Heart right ventricle (tissue), 16 donors: ENCODE measurements around the gene LRRC46. TPM values are rescaled to one million over a fixed set of nuclear protein-coding genes. Genes with fewer than 3 reads are reported as not detected.

ENCODE experiments used
- ATAC-seq, 8 donors: fragments of 200-7000 bp; cut with Tn5 transposase; one replicate each; pipeline ENCODE4 v1.9.1; 2020; ENCODE audit warnings: mild to moderate bottlenecking in 8 of 8, moderate library complexity in 8 of 8, moderate number of reproducible peaks in 1 of 8
- DNase-seq, 2 donors: peaks; one replicate each; pipeline ENCODE4 v3.0.0-alpha.2; 2020
- H3K27ac ChIP-seq, 10 donors: fragments of 200-600 bp; sonication (generic) in 2 of 10; one replicate each; pipeline versions ENCODE4 v1.5.0 to v1.8.0; 2020 to 2022; ENCODE audit warnings: mild to moderate bottlenecking in 3 of 10
- H3K27me3 ChIP-seq, 7 donors: fragments of 200-600 bp; one replicate each; pipeline ENCODE4 v1.8.0; 2021 to 2022; ENCODE audit warnings: mild to moderate bottlenecking in 2 of 7
- H3K36me3 ChIP-seq, 9 donors: fragments of 200-600 bp; sonication (generic) in 1 of 9; one replicate each; pipeline versions ENCODE4 v1.5.0 to v1.8.0; 2020 to 2022; ENCODE audit warnings: mild to moderate bottlenecking in 2 of 9
- H3K4me1 ChIP-seq, 9 donors: fragments of 200-600 bp; sonication (generic) in 1 of 9; one replicate each; pipeline versions ENCODE4 v1.5.0 to v1.8.0; 2020 to 2022; ENCODE audit warnings: mild to moderate bottlenecking in 4 of 9
- H3K4me3 ChIP-seq, 10 donors: fragments of 200-600 bp; sonication (generic) in 2 of 10; one replicate each; pipeline versions ENCODE4 v1.5.0 to v1.8.0; 2020 to 2022; ENCODE audit warnings: mild to moderate bottlenecking in 7 of 10, moderate library complexity in 2 of 10
- H3K9me3 ChIP-seq, 11 donors: fragments of 200-600 bp in 10 of 11; sonication (generic) in 2 of 11; one replicate each; pipeline versions ENCODE4 v1.5.0 to v1.8.0; 2013 to 2022; ENCODE audit warnings: mild to moderate bottlenecking in 2 of 11, control low read depth in 1 of 11, moderate library complexity in 1 of 11
- CTCF ChIP-seq, 9 donors: fragments of 200-600 bp; sonication (generic) in 2 of 9; IDR thresholded peaks; one replicate each; pipeline versions ENCODE4 v1.5.0 to v1.8.0; 2021 to 2022; ENCODE audit warnings: antibody characterized with exemption in 9 of 9, mild to moderate bottlenecking in 5 of 9, moderate library complexity in 1 of 9
- WGBS, 2 donors: extraction: QIAGEN DNeasy Blood & Tissue Kit; methylation state at CpG; one replicate each; pipeline ENCODE4 v1.1.7; 2013; ENCODE audit warnings: inconsistent platforms in 1 of 2; 5-methylcytosine and 5-hydroxymethylcytosine counted together
- intact Hi-C, 10 donors: fragments of 100-400 bp; cut with DNase I; formaldehyde crosslinking; loops; one replicate each; pipeline versions ENCODE4 v1.11.1 to v1.14.2; 2022
- polyA plus RNA-seq, 2 donors: library from polyadenylated mRNA; stranded (reverse); fragments of 200-250 nt; gene quantifications; one replicate each; pipeline ENCODE4 v1.2.3, GENCODE V29; 2013
- total RNA-seq, 10 donors: library from RNA; stranded (reverse); fragmentation: NEBNext Ultra II Directional in 3 of 10; extraction: Animal tissue kit (Norgen Biotek cat#: 25700) in 3 of 10; gene quantifications; one replicate each; pipeline versions ENCODE4 v1.2.1 to v1.2.4, GENCODE V29; 2021 to 2023
- donor health status: Arrhythmogenic right ventricular cardiomyopathy.
- donor health status: ischemic (EF 13 %, LVEDD 7.1; RV severe dilation, severe dysfunction).
- donor health status: healthy with polysubstance abuse.
- donor health status: DM: no; HTN: yes; CAD: no.
- donor health status: DM: no; HTN: no; CAD: no.
- donor health status: ischemic (EF 25% LVEDD 6.9; RV normal size, moderate dysfunction).
- donor health status: ischemic (EF 25% LVEDD 5.7; RV mildly dilated, moderate dysfunction).
- donor health status: healthy.
- donor health status: DM: yes; HTN: yes; CAD: no.
- donor health status: Ischemic cardiomyopathy.
- donor health status: ischemic (EF 35%, LVEDD 5.7; RV mildly dilated, moderate dysfunction).
- donor health status: nonischemic (EF 11% LVEDD 7.7; RV severe dilation, severe dysfunction).
- donor health status: DM: yes; HTN: yes; CAD: no.
- donor health status: PGD.
- donor health status: ischemic (EF 29% LVEDD 5.4; RV normal size, mild dysfunction).
- donor health status: nonischemic (EF 23%, LVEDD 6.1; RV moderate dilation, normal function).

LRRC46 gene
- total and polyA plus RNA-seq, 12 donors, result 0.14 to 0.95 (median 0.34) TPM; not detected in 3

DNA sequence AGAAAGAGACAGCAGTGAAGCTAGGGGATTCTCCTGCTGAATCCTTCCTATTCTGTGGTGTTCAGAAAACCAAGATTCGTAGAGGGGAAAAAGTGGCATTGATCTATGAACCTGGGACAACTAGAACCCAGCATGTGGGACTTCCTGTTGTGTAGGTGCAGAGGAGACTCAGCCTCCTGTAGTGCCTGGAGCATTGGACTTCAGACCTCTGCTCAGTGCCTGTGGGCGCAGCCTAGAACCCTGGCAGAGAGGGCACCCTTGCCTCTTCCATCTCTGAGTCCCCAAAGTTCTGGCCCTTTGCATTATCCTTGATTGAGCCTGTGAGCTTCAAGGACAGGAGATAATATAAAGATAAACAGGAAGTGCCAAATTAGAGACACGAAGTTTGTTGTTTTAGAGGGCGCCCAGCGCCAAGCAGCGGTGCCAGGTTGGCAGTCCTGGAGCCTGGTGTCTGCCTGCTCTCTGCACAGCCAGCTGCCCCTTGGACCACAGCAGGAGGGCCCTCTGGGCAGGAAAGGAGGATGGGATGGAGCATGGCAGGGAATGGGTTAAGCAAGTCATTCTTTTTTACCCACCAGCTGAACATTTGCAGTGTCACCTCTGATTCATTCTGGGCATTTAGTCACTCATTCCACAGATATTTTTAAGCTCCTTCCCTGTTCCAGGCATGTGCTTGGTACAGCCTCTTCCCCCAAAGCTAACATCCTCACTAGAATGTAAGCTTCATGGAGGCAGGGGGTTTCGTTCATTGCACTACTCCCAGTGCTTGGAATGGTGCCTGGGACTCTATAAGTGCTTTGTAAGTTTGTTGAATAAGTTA is 31.4 kb downstream of the LRRC46 start:
- peaks cover 0 to 26% (median 8%) of the 10 kb centered on the region in 7 donors for H3K27me3 ChIP-seq
- no peak for TF ChIP-seq CTCF (IDR thresholded peaks at IDR 0.05)
- no peak for DNase-seq
- no peak overlapping the region for H3K27ac ChIP-seq
- H3K36me3 ChIP-seq, result no peaks in the 10 kb centered on the region
- no peak overlapping the region for H3K4me3 ChIP-seq
- peaks cover 0 to 5% (median 0%) of the 10 kb centered on the region in 9 donors for H3K4me1 ChIP-seq
- H3K9me3 ChIP-seq, result no peaks in the 10 kb centered on the region
- ATAC-seq, result no peak
- intact Hi-C loops, result no loop called here
- 73 to 85% methylated on average over 7 of the region's 7 CpGs for WGBS, 2 donors

DNA sequence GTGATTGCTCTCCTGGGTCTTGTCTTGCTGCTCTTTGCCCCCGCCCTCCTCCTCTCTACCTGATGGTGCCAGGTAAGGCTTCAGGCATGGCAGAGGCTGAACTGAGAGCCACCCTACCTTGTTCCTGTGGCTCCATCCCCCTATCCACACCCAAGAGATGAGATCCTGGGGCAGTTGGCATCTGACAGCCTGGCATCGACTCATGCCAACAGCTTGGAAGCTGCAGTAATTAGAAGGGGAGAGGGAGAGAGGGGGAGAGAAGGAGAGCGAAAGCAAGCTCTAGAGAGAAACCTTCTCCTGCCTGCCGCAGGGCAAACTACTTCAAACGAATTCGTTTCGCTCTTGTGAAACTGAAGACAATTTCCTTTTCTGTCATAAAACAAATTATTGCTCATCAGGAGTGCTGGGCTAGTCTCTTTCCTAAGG is 33.3 kb downstream of the LRRC46 start:
- ATAC-seq (no peak), DNase-seq (no peak)
- peaks cover 0 to 35% (median 16%) of the 10 kb centered on the region in 7 donors for H3K27me3 ChIP-seq
- H3K4me3 ChIP-seq, result no peak overlapping the region
- H3K9me3 ChIP-seq, result no peaks in the 10 kb centered on the region
- peaks cover 0 to 5% (median 0%) of the 10 kb centered on the region in 9 donors for H3K4me1 ChIP-seq
- intact Hi-C loops, result no loop called here
- WGBS, 2 donors, result 70 to 74% methylated on average over 7 of the region's 7 CpGs
- TF ChIP-seq CTCF (IDR thresholded peaks at IDR 0.05), result no peak
- no peaks in the 10 kb centered on the region for H3K36me3 ChIP-seq
- H3K27ac ChIP-seq, result no peak overlapping the region

DNA sequence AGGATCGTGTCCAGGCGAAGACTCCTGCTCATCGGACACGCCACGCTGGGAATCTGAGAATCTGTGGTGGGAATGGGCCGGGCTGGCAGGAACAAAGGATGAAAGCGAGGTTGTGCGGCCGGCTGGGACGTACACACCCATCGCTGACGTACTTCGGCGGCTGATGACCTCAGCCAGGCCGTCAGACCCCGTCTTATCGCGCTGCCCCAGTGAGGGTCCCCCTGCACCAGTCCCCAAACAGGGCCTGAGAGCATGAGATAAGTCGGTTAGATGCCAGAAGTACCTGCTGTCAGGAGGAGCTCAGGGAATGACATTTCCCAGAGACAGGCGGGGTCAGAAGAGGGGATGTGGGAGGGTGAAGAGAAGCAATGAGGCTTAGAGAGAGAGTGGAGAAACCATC is 35.5 kb downstream of the LRRC46 start:
- intact Hi-C loops, result no loop called here
- no peak overlapping the region for H3K4me3 ChIP-seq
- 28 to 34% methylated on average over 20 of the region's 20 CpGs for WGBS, 2 donors
- H3K27ac ChIP-seq, result no peak overlapping the region
- no peaks in the 10 kb centered on the region for H3K36me3 ChIP-seq
- no peaks in the 10 kb centered on the region for H3K9me3 ChIP-seq
- TF ChIP-seq CTCF (IDR thresholded peaks at IDR 0.05), result no peak
- H3K4me1 ChIP-seq, result peaks cover 0 to 5% (median 0%) of the 10 kb centered on the region in 9 donors
- no peak for DNase-seq
- H3K27me3 ChIP-seq, result peaks cover 0 to 56% (median 30%) of the 10 kb centered on the region in 7 donors
- peak in 6 of 8 donors; percentile 17 to 83 (median 58) for ATAC-seq

DNA sequence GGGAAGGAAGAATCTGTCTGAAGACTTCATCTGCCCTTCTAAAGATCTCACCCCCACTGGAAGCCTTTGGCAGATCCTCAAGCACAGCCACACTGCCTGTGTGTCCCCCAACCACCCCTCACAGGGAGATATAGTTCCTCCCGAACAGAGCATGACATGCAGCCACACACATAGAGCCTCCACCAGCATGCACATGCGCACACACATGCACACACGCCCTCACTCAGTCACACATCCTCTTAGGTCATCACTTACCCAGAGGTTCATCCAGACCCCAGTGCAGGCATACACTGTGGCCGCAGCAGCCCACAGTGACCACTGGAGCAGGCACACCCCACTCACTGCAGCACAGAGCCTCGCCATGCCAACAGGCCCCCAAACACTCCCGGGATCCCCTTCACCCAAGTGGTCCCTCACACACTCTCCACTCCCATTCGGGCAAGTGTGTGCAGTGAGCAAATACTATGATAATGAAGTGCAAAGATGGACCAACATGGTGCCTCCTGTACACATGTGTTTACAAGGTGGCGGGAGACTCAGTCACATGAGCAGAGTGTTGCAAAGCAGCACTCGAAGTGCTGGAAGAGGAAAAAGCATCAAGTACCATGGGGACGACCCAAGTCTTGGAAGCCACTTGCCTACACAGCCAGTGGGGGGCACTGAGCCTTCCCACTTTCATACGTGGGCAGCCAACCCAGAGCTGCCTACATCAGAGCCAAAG is 36.5 kb downstream of the LRRC46 start:
- no peak for ATAC-seq
- Histone ChIP-seq H3K36me3 (no peaks in the 10 kb centered on the region), H3K9me3 (no peaks in the 10 kb centered on the region), H3K27ac (no peak overlapping the region), H3K27me3 (peaks cover 0 to 67% (median 40%) of the 10 kb centered on the region in 7 donors), H3K4me3 (no peak overlapping the region), H3K4me1 (peaks cover 0 to 10% (median 0%) of the 10 kb centered on the region in 9 donors)
- intact Hi-C loops, result no loop called here
- DNase-seq, result no peak
- no peak for TF ChIP-seq CTCF (IDR thresholded peaks at IDR 0.05)
- 90 to 93% methylated on average over 11 of the region's 11 CpGs for WGBS, 2 donors
